Activated CD4-positive, alpha-beta memory T cell treated with anti-CD3 and anti-CD28 coated beads, Interleukin-2, amount 10 ng/mL, durations not matched to agents 7 days and 5 days (primary cell): ENCODE data around the gene DHX38. TPM values are rescaled to one million over a fixed set of nuclear protein-coding genes. Genes with fewer than 3 reads are reported as not detected.

Experiments used
- CTCF ChIA-PET: fragments of 350-600 bp; sonication (Branson Sonifier 250); formaldehyde crosslinking; loops from one replicate; lab custom pipeline; 2021; ENCODE audit warnings: antibody characterized with exemption, inconsistent platforms; lab: Charles Lee
- POLR2A ChIA-PET: fragments of 350-600 bp; sonication (Branson Sonifier 250); formaldehyde crosslinking; loops from one replicate; lab custom pipeline; 2021; ENCODE audit warnings: antibody characterized with exemption; lab: Charles Lee
- DNase-seq: peaks from one replicate; pipeline ENCODE4 v3.0.0-alpha.2; 2020
- H3K27ac Mint-ChIP-seq: one replicate; pipeline ENCODE4 v1.8.0; 2021; ENCODE audit warnings: mild to moderate bottlenecking, mixed read lengths
- H3K27me3 Mint-ChIP-seq: one replicate; pipeline ENCODE4 v1.8.0; 2021; ENCODE audit warnings: mixed read lengths
- H3K36me3 Mint-ChIP-seq: one replicate; pipeline ENCODE4 v1.8.0; 2021; ENCODE audit warnings: low read depth, mixed read lengths
- H3K4me1 Mint-ChIP-seq: one replicate; pipeline ENCODE4 v1.8.0; 2021; ENCODE audit warnings: mixed read lengths
- H3K4me3 Mint-ChIP-seq: one replicate; pipeline ENCODE4 v1.8.0; 2021; ENCODE audit warnings: mild to moderate bottlenecking, mixed read lengths
- H3K9me3 Mint-ChIP-seq: one replicate; pipeline ENCODE4 v1.8.0; 2021; ENCODE audit warnings: mixed read lengths
- total RNA-seq, 2 experiments: library from RNA; stranded (reverse); gene quantifications; one replicate each; pipeline ENCODE4 v1.2.3, GENCODE V29; 2021

Gene DHX38
- total RNA-seq, 2 experiments from 2014 or later: 70.2 to 70.7 TPM

- POLR2A ChIA-PET: interaction anchor here (0.6 to 1.7 kb wide), 8 partner anchors 8 to 570 kb away, joined by 3 to 6 read pairs (median 4); partner anchors contain the start of gene AP1G1
- Mint-ChIP-seq H3K27ac (peak overlapping the region; percentile 95), H3K9me3 (no peaks in the 10 kb centered on the region), H3K27me3 (no peaks in the 10 kb centered on the region), H3K4me1 (peaks cover 41% of the 10 kb centered on the region), H3K4me3 (peak overlapping the region; percentile 96), H3K36me3 (peaks cover 52% of the 10 kb centered on the region)
- no peak for DNase-seq
- CTCF ChIA-PET: interaction anchor here (0.8 to 2.9 kb wide), 4 partner anchors 28 to 133 kb away, joined by 3 to 11 read pairs (median 3); partner anchors contain the start of gene HPR
These were observed 591 bp downstream of the DHX38 start for GRCh38 chr16:72094266-72094610.

GRCh38 chr16:72098936-72099335, 5.3 kb downstream of the DHX38 start:
- ChIA-PET POLR2A (no interaction called here), CTCF (interaction anchor here (3.3 kb wide), 1 partner anchor 31 kb away, joined by 12 read pairs; no protein-coding TSS in a partner anchor)
- no peak overlapping the region for H3K4me3 Mint-ChIP-seq
- peaks cover 16% of the 10 kb centered on the region for H3K4me1 Mint-ChIP-seq
- H3K27me3 Mint-ChIP-seq: no peaks in the 10 kb centered on the region
- peak overlapping the region; percentile 35 for H3K27ac Mint-ChIP-seq
- peaks cover 77% of the 10 kb centered on the region for H3K36me3 Mint-ChIP-seq
- no peaks in the 10 kb centered on the region for H3K9me3 Mint-ChIP-seq
- DNase-seq: no peak

- Mint-ChIP-seq H3K4me3 (no peak overlapping the region), H3K4me1 (peaks cover 16% of the 10 kb centered on the region), H3K36me3 (peaks cover 81% of the 10 kb centered on the region), H3K27ac (no peak overlapping the region), H3K27me3 (no peaks in the 10 kb centered on the region), H3K9me3 (no peaks in the 10 kb centered on the region)
- DNase-seq: peak; percentile 54
- POLR2A ChIA-PET: no interaction called here
- CTCF ChIA-PET: interaction anchor here (0.8 to 3.3 kb wide), 3 partner anchors 10 to 33 kb away, joined by 3 to 12 read pairs (median 4); no protein-coding TSS in a partner anchor
These were observed 5.8 kb downstream of the DHX38 start for GRCh38 chr16:72099377-72099818.

GRCh38 chr16:72101195-72101594, 7.5 kb downstream of the DHX38 start:
- DNase-seq: no peak
- no peak overlapping the region for H3K27ac Mint-ChIP-seq
- POLR2A ChIA-PET: no interaction called here
- H3K36me3 Mint-ChIP-seq: peaks cover 91% of the 10 kb centered on the region
- CTCF ChIA-PET: no interaction called here
- H3K4me3 Mint-ChIP-seq: no peak overlapping the region
- H3K9me3 Mint-ChIP-seq: no peaks in the 10 kb centered on the region
- peaks cover 1% of the 10 kb centered on the region for H3K4me1 Mint-ChIP-seq
- H3K27me3 Mint-ChIP-seq: no peaks in the 10 kb centered on the region

DNA sequence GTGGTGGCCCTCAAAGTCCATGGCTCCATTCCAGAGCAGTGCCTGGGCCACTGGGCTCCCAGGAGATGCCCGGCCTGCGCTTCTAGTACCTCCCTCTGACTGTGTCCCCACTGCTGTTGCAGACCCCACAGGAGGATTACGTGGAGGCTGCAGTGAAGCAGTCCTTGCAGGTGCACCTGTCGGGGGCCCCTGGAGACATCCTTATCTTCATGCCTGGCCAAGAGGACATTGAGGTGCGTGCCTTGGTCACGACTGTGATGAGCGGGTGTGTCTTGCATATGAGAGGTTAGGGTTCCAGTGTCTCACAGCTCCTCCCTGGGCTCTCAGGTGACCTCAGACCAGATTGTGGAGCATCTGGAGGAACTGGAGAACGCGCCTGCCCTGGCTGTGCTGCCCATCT, 11.3 kb downstream of the DHX38 start:
- CTCF ChIA-PET: no interaction called here
- no peak overlapping the region for H3K27ac Mint-ChIP-seq
- no peak for DNase-seq
- H3K27me3 Mint-ChIP-seq: no peaks in the 10 kb centered on the region
- H3K4me3 Mint-ChIP-seq: no peak overlapping the region
- POLR2A ChIA-PET: interaction anchor here (1.1 kb wide), 1 partner anchor 24 kb away, joined by 3 read pairs; no protein-coding TSS in a partner anchor
- H3K9me3 Mint-ChIP-seq: no peaks in the 10 kb centered on the region
- peaks cover 92% of the 10 kb centered on the region for H3K36me3 Mint-ChIP-seq
- H3K4me1 Mint-ChIP-seq: no peaks in the 10 kb centered on the region

- ChIA-PET POLR2A (no interaction called here), CTCF (no interaction called here)
- H3K4me3 Mint-ChIP-seq: no peak overlapping the region
- no peaks in the 10 kb centered on the region for H3K9me3 Mint-ChIP-seq
- no peak overlapping the region for H3K27ac Mint-ChIP-seq
- DNase-seq: no peak
- peaks cover 94% of the 10 kb centered on the region for H3K36me3 Mint-ChIP-seq
- H3K4me1 Mint-ChIP-seq: no peaks in the 10 kb centered on the region
- H3K27me3 Mint-ChIP-seq: no peaks in the 10 kb centered on the region
These were observed 12.3 kb downstream of the DHX38 start for GRCh38 chr16:72105978-72106377.

DNA sequence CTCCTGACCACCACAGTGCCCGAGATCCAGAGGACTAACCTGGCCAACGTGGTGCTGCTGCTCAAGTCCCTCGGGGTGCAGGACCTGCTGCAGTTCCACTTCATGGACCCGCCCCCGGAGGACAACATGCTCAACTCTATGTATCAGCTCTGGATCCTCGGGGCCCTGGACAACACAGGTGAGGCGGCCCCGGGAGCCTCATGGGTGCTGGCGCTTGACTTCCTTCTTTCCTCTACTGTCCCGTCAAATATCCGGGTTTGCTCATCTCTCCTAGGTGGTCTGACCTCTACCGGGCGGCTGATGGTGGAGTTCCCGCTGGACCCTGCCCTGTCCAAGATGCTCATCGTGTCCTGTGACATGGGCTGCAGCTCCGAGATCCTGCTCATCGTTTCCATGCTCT, 13.7 kb downstream of the DHX38 start:
- Mint-ChIP-seq H3K9me3 (no peaks in the 10 kb centered on the region), H3K4me3 (no peak overlapping the region), H3K36me3 (peaks cover 92% of the 10 kb centered on the region), H3K4me1 (no peaks in the 10 kb centered on the region), H3K27me3 (no peaks in the 10 kb centered on the region), H3K27ac (no peak overlapping the region)
- no peak for DNase-seq
- POLR2A ChIA-PET: no interaction called here
- CTCF ChIA-PET: no interaction called here

GRCh38 chr16:72108353-72109102, 14.9 kb downstream of the DHX38 start:
- Mint-ChIP-seq H3K4me1 (no peaks in the 10 kb centered on the region), H3K4me3 (no peak overlapping the region), H3K9me3 (no peaks in the 10 kb centered on the region), H3K27me3 (no peaks in the 10 kb centered on the region), H3K27ac (no peak overlapping the region), H3K36me3 (peaks cover 91% of the 10 kb centered on the region)
- ChIA-PET POLR2A (no interaction called here), CTCF (no interaction called here)
- DNase-seq: no peak

DNA sequence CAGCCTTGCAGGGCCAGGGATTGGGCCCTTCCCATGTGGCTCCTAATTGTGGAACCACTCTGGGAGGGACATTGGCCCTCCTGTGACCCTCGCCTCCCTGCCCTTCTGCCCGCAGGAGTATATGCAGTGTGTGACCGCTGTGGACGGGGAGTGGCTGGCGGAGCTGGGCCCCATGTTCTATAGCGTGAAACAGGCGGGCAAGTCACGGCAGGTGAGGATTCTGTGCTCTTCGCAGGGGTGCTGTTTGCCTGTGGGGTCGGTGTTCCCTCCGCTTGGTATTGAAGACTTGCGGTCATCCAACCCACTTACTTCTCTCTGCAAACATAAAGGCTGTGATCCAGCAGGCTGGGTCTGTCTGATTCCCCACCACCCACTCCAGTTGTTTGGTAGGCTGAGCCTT, 15.7 kb downstream of the DHX38 start:
- Mint-ChIP-seq H3K4me1 (no peaks in the 10 kb centered on the region), H3K4me3 (no peak overlapping the region), H3K27me3 (no peaks in the 10 kb centered on the region), H3K36me3 (peaks cover 86% of the 10 kb centered on the region), H3K9me3 (no peaks in the 10 kb centered on the region), H3K27ac (no peak overlapping the region)
- ChIA-PET POLR2A (no interaction called here), CTCF (no interaction called here)
- no peak for DNase-seq

DNA sequence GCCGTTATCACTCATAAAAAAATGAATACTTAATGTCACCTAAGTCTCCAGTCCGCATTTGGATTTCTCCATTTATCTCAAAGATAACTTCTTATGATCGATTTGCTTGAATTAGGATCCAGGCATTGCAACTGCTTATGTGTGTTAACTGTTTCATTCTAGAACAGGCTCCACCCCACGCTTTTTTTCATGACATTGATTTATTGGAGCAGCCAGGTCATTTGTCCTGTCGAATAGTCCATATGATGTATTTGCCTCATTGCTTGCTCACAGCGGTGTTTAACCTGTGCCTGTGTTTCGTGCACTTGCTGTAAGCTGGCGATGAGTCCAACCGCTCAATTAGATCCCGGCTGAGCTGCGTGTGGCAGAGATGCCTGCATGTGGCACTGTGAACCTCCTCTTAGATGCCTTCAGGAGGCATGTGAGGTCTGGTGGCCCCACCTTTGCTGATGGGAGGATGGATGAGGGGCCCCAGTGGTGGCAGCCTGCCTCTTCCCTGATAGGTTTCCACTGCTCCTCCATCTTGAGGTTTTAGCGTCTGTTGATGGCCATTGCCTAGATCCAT, 16.4 kb downstream of the DHX38 start:
- DNase-seq: no peak
- H3K4me3 Mint-ChIP-seq: no peak overlapping the region
- H3K27me3 Mint-ChIP-seq: no peaks in the 10 kb centered on the region
- no peaks in the 10 kb centered on the region for H3K9me3 Mint-ChIP-seq
- H3K27ac Mint-ChIP-seq: no peak overlapping the region
- no peaks in the 10 kb centered on the region for H3K4me1 Mint-ChIP-seq
- CTCF ChIA-PET: no interaction called here
- peaks cover 81% of the 10 kb centered on the region for H3K36me3 Mint-ChIP-seq
- POLR2A ChIA-PET: no interaction called here

- no peaks in the 10 kb centered on the region for H3K9me3 Mint-ChIP-seq
- H3K4me3 Mint-ChIP-seq: no peak overlapping the region
- H3K36me3 Mint-ChIP-seq: peaks cover 72% of the 10 kb centered on the region
- H3K4me1 Mint-ChIP-seq: no peaks in the 10 kb centered on the region
- DNase-seq: no peak
- no peaks in the 10 kb centered on the region for H3K27me3 Mint-ChIP-seq
- CTCF ChIA-PET: no interaction called here
- POLR2A ChIA-PET: no interaction called here
- no peak overlapping the region for H3K27ac Mint-ChIP-seq
These were observed 17.3 kb downstream of the DHX38 start for GRCh38 chr16:72110662-72111615.

DNA sequence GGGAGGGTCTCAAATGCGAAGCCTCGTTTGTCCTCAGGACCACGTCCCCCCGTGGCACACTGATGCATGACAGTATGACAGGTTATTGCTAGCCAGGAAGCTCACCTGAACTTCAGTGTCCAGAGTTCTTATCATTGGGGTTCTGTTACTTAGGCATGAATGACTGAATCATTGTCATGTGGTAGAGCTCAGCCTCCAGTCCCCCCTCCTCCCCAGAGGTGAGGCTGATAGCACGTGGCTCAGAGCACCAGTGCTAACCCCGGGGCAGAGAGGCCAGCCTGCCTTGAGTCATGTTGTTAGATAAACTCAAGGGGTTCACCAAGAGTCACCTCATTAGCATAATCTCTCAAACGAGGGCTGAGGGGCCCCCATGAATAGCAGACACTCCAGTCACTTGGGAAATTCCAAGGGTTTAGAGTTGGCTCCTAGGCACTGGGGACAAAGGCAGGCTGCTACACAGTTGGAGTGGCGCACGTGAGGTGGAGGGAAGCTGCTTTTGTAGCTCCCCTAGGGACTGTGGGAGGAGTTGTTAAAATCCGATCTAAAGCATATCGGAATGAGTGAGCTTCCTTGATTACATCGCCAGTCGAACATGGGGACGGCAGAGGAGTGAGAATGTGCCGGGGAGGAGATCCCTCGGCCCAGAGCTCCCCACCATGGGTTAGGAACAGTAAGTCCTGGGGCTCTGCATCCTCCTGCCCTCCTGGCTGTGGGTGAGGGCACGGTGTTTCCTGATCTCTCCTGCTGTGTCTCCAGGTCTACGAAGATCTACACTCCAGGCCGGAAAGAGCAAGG, 18.2 kb downstream of the DHX38 start:
- Mint-ChIP-seq H3K27ac (no peak overlapping the region), H3K4me1 (no peaks in the 10 kb centered on the region), H3K4me3 (no peak overlapping the region), H3K9me3 (no peaks in the 10 kb centered on the region), H3K27me3 (no peaks in the 10 kb centered on the region), H3K36me3 (peaks cover 63% of the 10 kb centered on the region)
- DNase-seq: no peak
- POLR2A ChIA-PET: no interaction called here
- CTCF ChIA-PET: no interaction called here
